GM18511 (cell line): ENCODE data around the gene DPYD.
A peak's percentile ranks its signal among the peaks of the same experiment; 100 is the strongest.

Experiments
- ATAC-seq: cut with Tn5 transposase; IDR thresholded peaks from one replicate; pipeline ENCODE4 v1.9.1; 2021; ENCODE audit warnings: mild to moderate bottlenecking, moderate library complexity; ENCODE audit not compliant: unreplicated experiment

Gene DPYD

GRCh38 chr1:97920832-97921571 is at the start of gene DPYD:
Gene DPYD, minus strand, starts transcription at chr1:97921034. Its CDS starts 112 bp downstream, at chr1:97920922.
- peak; percentile 90 for ATAC-seq

GRCh38 chr1:97960470-97960869 is 39.6 kb upstream of the DPYD start:
- ATAC-seq: no peak

- no peak for ATAC-seq
These were observed 26.9 kb upstream of the DPYD start for GRCh38 chr1:97947695-97948094.

- no peak for ATAC-seq
These were observed 22.5 kb upstream of the DPYD start for GRCh38 chr1:97943354-97943753.

GRCh38 chr1:97942161-97943123 is 21.6 kb upstream of the DPYD start:
- ATAC-seq: no peak

- no peak for ATAC-seq
These were observed 17.4 kb upstream of the DPYD start for GRCh38 chr1:97938285-97938642.

- ATAC-seq: no peak
These were observed 16.1 kb upstream of the DPYD start for GRCh38 chr1:97936976-97937375.

- ATAC-seq: no peak
These were observed 13.7 kb upstream of the DPYD start for GRCh38 chr1:97934491-97934890.

GRCh38 chr1:97929874-97930851 is 9.3 kb upstream of the DPYD start:
- ATAC-seq: no peak

GRCh38 chr1:97926017-97926708 is 5.3 kb upstream of the DPYD start:
- ATAC-seq: no peak

- ATAC-seq: no peak
These were observed 4.3 kb upstream of the DPYD start for GRCh38 chr1:97925151-97925550.

- no peak for ATAC-seq
These were observed 3.0 kb upstream of the DPYD start for GRCh38 chr1:97923811-97924210.

GRCh38 chr1:97920276-97920831 is 480 bp downstream of the DPYD start:
- ATAC-seq: peak; percentile 34

GRCh38 chr1:97919585-97920261 is 1.1 kb downstream of the DPYD start:
- ATAC-seq: no peak

- ATAC-seq: no peak
These were observed 1.9 kb downstream of the DPYD start for GRCh38 chr1:97918961-97919360.

- ATAC-seq: no peak
These were observed 7.2 kb downstream of the DPYD start for GRCh38 chr1:97913506-97914139.

GRCh38 chr1:97911266-97912215 is 9.3 kb downstream of the DPYD start:
- ATAC-seq: no peak

GRCh38 chr1:97909266-97909665 is 11.6 kb downstream of the DPYD start:
- ATAC-seq: no peak
